ENCODE results near the gene AFMID. TPM values are rescaled to one million over a fixed set of nuclear protein-coding genes. Genes with fewer than 3 reads are reported as not detected.

Gene AFMID
- total RNA-seq, 1 experiment from 2014 or later = 30.4 TPM

GRCh38 chr17:78241277-78242023 lies 54.3 kb downstream of the AFMID start:
- no peaks in the 10 kb centered on the region for H4K20me1 ChIP-seq (ENCODE audit: insufficient read depth)
- no TSS peak for BruUV-seq (replicated peaks)
- TF ChIP-seq CTCF (conservative IDR thresholded peaks at IDR 0.05) = no peak
- no peak for TF ChIP-seq EZH2 (IDR thresholded peaks at IDR 0.05; ENCODE audit: low read depth)

GRCh38 chr17:78242024-78242742 lies 55.0 kb downstream of the AFMID start:
- no peaks in the 10 kb centered on the region for H4K20me1 ChIP-seq (ENCODE audit: insufficient read depth)
- POLR2A ChIA-PET (ENCODE audit: unreplicated experiment) = interaction anchor here (0.9 kb wide), 1 partner anchor 65 kb away, joined by 4 read pairs; no protein-coding TSS in a partner anchor

More at GRCh38 chr17:78241277-78242023, 54.3 kb downstream of the AFMID start:
- Histone ChIP-seq H3K9me3 (ENCODE audit: insufficient read depth, low read depth) (no peaks in the 10 kb centered on the region), H3K4me1 (replicated peaks; ENCODE audit: insufficient read depth) (no peaks in the 10 kb centered on the region), H3K36me3 (ENCODE audit: low read depth) (no peaks in the 10 kb centered on the region), H3K27ac (no peak overlapping the region), H3K27me3 (ENCODE audit: insufficient read depth, low read depth) (no peaks in the 10 kb centered on the region), H3F3A (ENCODE audit: insufficient read depth, low read depth) (no peaks in the 10 kb centered on the region), H3K4me3 (no peak overlapping the region), H2AFZ (no peak overlapping the region), H3K4me2 (no peak overlapping the region), H3K79me2 (ENCODE audit: low read depth) (no peaks in the 10 kb centered on the region), H3K9me2 (ENCODE audit: insufficient read depth) (no peaks in the 10 kb centered on the region)
- ChIA-PET POLR2A (ENCODE audit: unreplicated experiment) (interaction anchor here (0.9 kb wide), 1 partner anchor 66 kb away, joined by 4 read pairs; no protein-coding TSS in a partner anchor), CTCF (no interaction called here)
- intact Hi-C loops (cut with micrococcal nuclease; ENCODE audit: unreplicated experiment) = no loop called here
- no peak for DNase-seq

GRCh38 chr17:78247304-78247703 lies 60.1 kb downstream of the AFMID start:
- Histone ChIP-seq H3K27me3 (ENCODE audit: insufficient read depth, low read depth) (no peaks in the 10 kb centered on the region), H3K9me3 (ENCODE audit: insufficient read depth, low read depth) (no peaks in the 10 kb centered on the region), H3K79me2 (ENCODE audit: low read depth) (no peaks in the 10 kb centered on the region), H3F3A (ENCODE audit: insufficient read depth, low read depth) (peaks cover 5% of the 10 kb centered on the region; the same call in 1 of the 2 replicates), H3K27ac (no peak overlapping the region), H3K4me2 (no peak overlapping the region), H2AFZ (no peak overlapping the region), H3K4me3 (no peak overlapping the region), H3K9me2 (ENCODE audit: insufficient read depth) (no peaks in the 10 kb centered on the region), H4K20me1 (ENCODE audit: insufficient read depth) (no peaks in the 10 kb centered on the region), H3K4me1 (replicated peaks; ENCODE audit: insufficient read depth) (0 out of 2 replicates have a peak, but pooled peaks cover 6% of the 10 kb centered on the region), H3K36me3 (ENCODE audit: low read depth) (no peaks in the 10 kb centered on the region)
- no peak for DNase-seq
- TF ChIP-seq EZH2 (IDR thresholded peaks at IDR 0.05; ENCODE audit: low read depth) (no peak), CTCF (conservative IDR thresholded peaks at IDR 0.05) (no peak)
- CTCF ChIA-PET = no interaction called here
- POLR2A ChIA-PET (ENCODE audit: unreplicated experiment) = no interaction called here
- BruUV-seq (replicated peaks) = no TSS peak
- intact Hi-C loops (cut with micrococcal nuclease; ENCODE audit: unreplicated experiment) = no loop called here

More at GRCh38 chr17:78242024-78242742, 55.0 kb downstream of the AFMID start:
- H3K4me1 ChIP-seq (replicated peaks; ENCODE audit: insufficient read depth) = no peaks in the 10 kb centered on the region
- no peaks in the 10 kb centered on the region for H3K27me3 ChIP-seq (ENCODE audit: insufficient read depth, low read depth)
- no TSS peak for BruUV-seq (replicated peaks)
- no peak overlapping the region for H3K4me2 ChIP-seq
- H2AFZ ChIP-seq = no peak overlapping the region
- no peaks in the 10 kb centered on the region for H3K36me3 ChIP-seq (ENCODE audit: low read depth)
- no peak overlapping the region for H3K4me3 ChIP-seq
- no peak for TF ChIP-seq EZH2 (IDR thresholded peaks at IDR 0.05; ENCODE audit: low read depth)
- intact Hi-C loops (cut with micrococcal nuclease; ENCODE audit: unreplicated experiment) = no loop called here
- no peaks in the 10 kb centered on the region for H3K9me3 ChIP-seq (ENCODE audit: insufficient read depth, low read depth)
- CTCF ChIA-PET = no interaction called here
- H3F3A ChIP-seq (ENCODE audit: insufficient read depth, low read depth) = no peaks in the 10 kb centered on the region
- H3K27ac ChIP-seq = no peak overlapping the region
- H3K79me2 ChIP-seq (ENCODE audit: low read depth) = no peaks in the 10 kb centered on the region
- no peak for DNase-seq
- H3K9me2 ChIP-seq (ENCODE audit: insufficient read depth) = no peaks in the 10 kb centered on the region
